Neural progenitor cell (in vitro differentiated cells): ENCODE results near the gene SYT3. TPM values are rescaled to one million over a fixed set of nuclear protein-coding genes. Genes with fewer than 3 reads are reported as not detected.

ENCODE experiments used
- total RNA-seq: library from RNA; depleted of rRNA; stranded (reverse); fragments of >200 nt; gene quantifications from 2 replicates; pipeline ENCODE4 v1.2.3, GENCODE V29; 2015; ENCODE audit warnings: low replicate concordance

The SYT3 gene
- total RNA-seq, 1 donor from 2014 or later = 0.41 TPM

Other genes with a start within 250 kb of the SYT3 start
- gene SPIB, start 220.9 kb downstream of the SYT3 start, total RNA-seq = 0.31 TPM in 1 of 2 replicates, not detected in the other
- 0.65 and 0.77 TPM in 2 replicates for gene MYBPC2, start 207.0 kb downstream of the SYT3 start, total RNA-seq
- gene EMC10, start 163.4 kb downstream of the SYT3 start, total RNA-seq = 32.9 and 127 TPM in 2 replicates
- gene GARIN5A, start 163.0 kb downstream of the SYT3 start, total RNA-seq = 5.6 and 8.4 TPM in 2 replicates
- 1.7 and 2.4 TPM in 2 replicates for gene JOSD2, start 128.7 kb downstream of the SYT3 start, total RNA-seq
- gene ASPDH, start 126.0 kb downstream of the SYT3 start, total RNA-seq = not detected in 2 replicates
- 12.0 and 54.6 TPM in 2 replicates for gene LRRC4B, start 71.4 kb downstream of the SYT3 start, total RNA-seq
- gene C19orf81, start 9.6 kb upstream of the SYT3 start, total RNA-seq = 1.3 and 6.0 TPM in 2 replicates
- gene SHANK1, start 79.9 kb upstream of the SYT3 start, total RNA-seq = 1.4 and 2.3 TPM in 2 replicates
- 0.09 and 3.4 TPM in 2 replicates for gene CLEC11A, start 83.5 kb upstream of the SYT3 start, total RNA-seq
- not detected in 2 replicates for gene GPR32, start 130.6 kb upstream of the SYT3 start, total RNA-seq
- gene ACP4, start 150.5 kb upstream of the SYT3 start, total RNA-seq = not detected in 2 replicates
- gene KLK1, start 183.9 kb upstream of the SYT3 start, total RNA-seq = not detected in 2 replicates
- gene KLK15, start 193.7 kb upstream of the SYT3 start, total RNA-seq = not detected in 2 replicates
- gene KLK3, start 215.0 kb upstream of the SYT3 start, total RNA-seq = not detected in 2 replicates
- not detected in 2 replicates for gene KLK2, start 233.6 kb upstream of the SYT3 start, total RNA-seq